Activated gamma-delta T cell treated with anti-CD3 and anti-CD28 coated beads, Interleukin-2, amount 50 U/mL, for 16 hours (primary cell): ENCODE data around the gene MZT2B.
"Not testable (repeated sequence)": the region's sequence is repeated elsewhere in the genome, so short reads cannot be mapped to it uniquely, and the experiment has no call there.

Source experiments
- DNase-seq: peaks from one replicate; pipeline ENCODE4 v3.0.0-alpha.2; 2020; ENCODE audit warnings: low read depth

MZT2B gene

GRCh38 chr2:130219147-130219546, 37.1 kb downstream of the MZT2B start:
- DNase-seq, result not testable (repeated sequence)

- DNase-seq, result not testable (repeated sequence)
These were observed 38.4 kb downstream of the MZT2B start for GRCh38 chr2:130220505-130220904.

GRCh38 chr2:130222523-130222922, 40.5 kb downstream of the MZT2B start:
- not testable (repeated sequence) for DNase-seq

DNA sequence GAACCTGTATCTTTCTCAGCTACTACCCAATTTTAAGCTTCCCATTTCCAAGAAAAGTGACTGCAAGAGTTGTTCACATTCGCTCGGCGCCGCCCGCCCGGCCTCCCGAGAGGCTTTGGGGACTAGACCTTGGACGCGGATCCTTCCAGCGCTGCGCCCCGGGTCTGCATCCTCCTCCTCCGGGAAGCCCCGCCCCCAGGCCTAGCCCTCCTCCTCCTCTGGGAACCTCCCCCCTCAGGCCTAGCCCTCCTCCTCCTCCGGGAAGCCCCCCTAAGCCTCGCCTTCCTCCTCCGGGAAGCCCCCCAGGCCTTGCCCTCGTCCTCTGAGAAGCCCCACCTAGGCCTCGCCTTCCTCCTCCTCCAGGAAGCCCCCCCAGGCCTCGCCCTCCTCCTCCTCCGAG, 45.9 kb downstream of the MZT2B start:
- not testable (repeated sequence) for DNase-seq

DNA sequence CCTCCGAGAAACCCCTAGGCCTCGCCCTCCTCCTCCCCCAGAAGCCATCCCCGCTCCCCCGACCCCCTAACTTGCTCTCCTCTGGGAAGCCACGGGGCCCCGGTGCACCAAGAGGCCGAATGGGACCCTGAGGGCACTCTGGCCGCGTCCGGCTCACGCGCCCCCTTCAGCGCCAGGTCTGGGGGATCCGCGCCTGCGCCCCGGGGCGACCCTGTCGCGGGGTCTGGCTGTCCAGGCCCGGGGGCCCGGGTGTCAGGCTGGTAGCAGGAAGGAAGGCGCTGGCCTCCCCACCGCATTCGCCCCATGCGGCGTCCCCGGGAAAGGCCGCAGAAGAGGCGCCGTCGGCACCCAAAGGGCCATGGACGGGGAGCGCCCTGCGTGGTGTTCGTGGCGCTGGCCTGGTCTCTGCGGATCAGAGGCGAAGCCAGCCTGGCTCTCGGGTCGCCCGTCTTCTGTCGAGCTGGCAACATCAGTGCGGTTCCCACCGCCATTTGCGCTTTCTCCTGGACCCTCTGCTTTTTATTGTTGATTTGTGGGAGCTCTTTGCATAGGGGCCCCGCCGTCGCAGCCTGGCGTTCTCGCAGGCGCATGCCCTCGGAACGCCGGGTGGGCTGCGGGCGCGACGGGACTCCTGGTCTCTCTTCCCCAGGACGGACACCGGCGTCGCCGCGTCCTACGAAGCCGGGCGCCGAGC, 46.6 kb downstream of the MZT2B start:
- not testable (repeated sequence) for DNase-seq

GRCh38 chr2:130229161-130229510, 47.1 kb downstream of the MZT2B start:
- not testable (repeated sequence) for DNase-seq

- not testable (repeated sequence) for DNase-seq
These were observed 48.3 kb downstream of the MZT2B start for GRCh38 chr2:130230376-130230775.

DNA sequence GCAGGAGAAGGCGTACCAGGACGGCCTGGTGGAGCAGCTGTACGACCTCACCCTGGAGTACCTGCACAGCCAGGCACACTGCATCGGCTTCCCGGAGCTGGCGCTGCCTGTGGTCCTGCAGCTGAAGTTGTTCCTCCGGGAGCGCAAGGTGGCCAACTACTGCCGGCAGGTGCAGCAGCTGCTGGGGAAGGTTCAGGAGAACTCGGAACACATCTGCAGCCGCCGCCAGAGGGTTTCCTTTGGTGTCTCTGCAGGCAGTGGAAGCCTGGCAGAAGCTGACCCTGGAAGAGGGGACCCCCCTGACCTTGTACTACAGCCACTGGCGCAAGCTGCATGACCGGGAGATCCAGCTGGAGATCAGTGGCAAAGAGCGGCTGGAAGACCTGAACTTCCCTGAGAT, 48.8 kb downstream of the MZT2B start:
- not testable (repeated sequence) for DNase-seq

DNA sequence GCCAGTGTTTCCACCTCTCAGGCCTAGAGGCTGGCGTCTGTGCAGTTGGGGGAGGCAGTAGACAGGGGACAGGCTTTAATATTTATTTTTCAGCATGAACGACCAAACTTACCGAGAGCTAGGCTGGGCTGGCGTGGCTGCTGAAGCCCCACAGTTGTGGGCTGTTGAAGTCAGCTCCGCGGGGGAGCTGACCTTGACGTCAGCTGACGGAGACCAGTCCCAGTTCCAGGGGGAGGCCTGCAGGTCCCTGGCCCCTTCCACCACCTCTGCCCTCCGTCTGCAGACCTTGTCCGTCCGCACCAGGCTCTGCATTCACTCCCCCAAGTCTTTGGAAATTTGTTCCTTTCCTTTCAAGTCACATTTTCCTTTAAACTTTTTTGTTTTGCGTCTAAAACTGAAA, 49.6 kb downstream of the MZT2B start:
- DNase-seq, result no peak

DNA sequence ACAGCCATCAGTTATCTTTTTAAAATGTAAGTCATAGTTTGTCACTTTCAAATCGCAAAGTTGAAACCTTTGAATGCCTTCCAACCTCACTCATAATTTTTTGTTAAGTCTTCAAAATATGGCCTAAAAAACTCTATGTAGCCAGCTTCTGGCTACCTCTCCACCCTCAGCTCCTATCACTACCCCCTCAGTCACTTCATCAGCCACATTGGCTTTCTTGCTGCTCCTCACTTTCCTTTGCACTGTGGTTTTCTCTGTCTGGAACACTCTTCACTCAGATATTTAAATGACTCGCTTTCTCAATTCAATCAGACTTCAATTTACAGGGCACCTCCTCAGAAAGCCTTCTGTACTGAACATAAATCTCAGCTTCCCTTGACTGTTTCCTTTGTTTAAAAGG, 51.0 kb downstream of the MZT2B start:
- DNase-seq, result not testable (repeated sequence)

DNA sequence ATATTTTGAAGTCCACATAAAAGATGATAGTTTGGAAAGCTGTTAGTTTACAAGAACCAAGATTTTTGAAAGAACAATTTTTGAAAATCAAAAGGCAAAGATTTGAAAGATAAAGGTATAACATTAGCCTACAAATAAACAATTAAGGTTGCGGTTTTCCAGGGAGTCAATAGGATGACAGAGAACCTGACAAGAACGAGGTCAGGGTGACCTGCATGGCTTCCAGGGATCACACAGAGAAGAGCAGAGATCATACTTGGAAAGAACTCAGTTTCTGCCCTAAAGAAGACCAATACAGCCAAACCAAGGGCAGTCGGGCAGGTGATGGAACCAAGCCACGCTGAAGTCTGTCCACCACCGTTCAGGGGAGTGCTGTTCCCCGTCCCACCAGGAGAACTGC, 57.5 kb downstream of the MZT2B start:
- not testable (repeated sequence) for DNase-seq
